Renal pelvis (tissue), 4 donors: ENCODE measurements around the gene STARD10. TPM values are rescaled to one million over a fixed set of nuclear protein-coding genes. Genes with fewer than 3 reads are reported as not detected.

ENCODE experiments used
- DNase-seq: peaks from one replicate; pipeline ENCODE4 v3.0.0-alpha.2; 2013
- polyA plus RNA-seq, 3 donors: library from polyadenylated mRNA; unstranded; fragments of 120-200 nt; gene quantifications; one replicate each; pipeline ENCODE4 v1.2.1, GENCODE V29; 2013; ENCODE audit not compliant: insufficient read length in 3 of 3

STARD10 gene
- polyA plus RNA-seq, 3 donors = 69.0 to 78.2 (median 77.4) TPM

- no peak for DNase-seq
Measured at GRCh38 chr11:72750086-72750485, 43.8 kb downstream of the STARD10 start.

- no peak for DNase-seq
Measured at GRCh38 chr11:72747289-72747855, 46.5 kb downstream of the STARD10 start.

GRCh38 chr11:72746821-72747220 is 47.0 kb downstream of the STARD10 start:
- no peak for DNase-seq

DNA sequence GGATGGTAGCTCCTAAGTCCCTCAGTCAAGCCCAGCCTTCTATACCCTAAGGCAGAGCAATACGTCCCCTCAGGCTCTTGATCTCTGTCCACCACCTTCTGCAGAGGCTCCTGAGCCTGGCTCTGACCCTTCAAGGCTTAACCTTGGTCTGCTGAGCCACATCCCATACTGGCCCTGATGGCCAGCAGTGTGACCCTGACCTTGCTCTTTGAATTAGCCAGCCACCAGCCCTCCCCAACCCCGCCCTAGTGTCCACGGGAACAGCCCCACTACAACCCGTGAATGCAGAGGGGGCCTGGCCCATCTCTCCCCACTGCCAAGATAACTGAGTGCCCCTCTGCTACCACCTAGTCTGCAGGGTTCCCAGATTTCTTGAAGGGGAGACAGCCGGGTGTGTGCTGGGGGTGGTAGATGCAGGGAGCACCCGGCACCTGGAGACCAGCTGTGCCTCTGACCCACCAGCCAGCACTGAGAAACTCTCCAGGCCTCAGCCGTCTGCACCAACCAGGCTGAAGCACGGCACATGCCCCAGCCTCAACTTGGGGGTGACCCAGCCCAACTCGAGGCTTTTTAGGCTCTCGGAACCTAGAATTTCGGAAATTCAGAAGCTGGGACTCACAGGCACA is 47.8 kb downstream of the STARD10 start:
- no peak for DNase-seq

GRCh38 chr11:72745511-72745910 is 48.3 kb downstream of the STARD10 start:
- DNase-seq = no peak

DNA sequence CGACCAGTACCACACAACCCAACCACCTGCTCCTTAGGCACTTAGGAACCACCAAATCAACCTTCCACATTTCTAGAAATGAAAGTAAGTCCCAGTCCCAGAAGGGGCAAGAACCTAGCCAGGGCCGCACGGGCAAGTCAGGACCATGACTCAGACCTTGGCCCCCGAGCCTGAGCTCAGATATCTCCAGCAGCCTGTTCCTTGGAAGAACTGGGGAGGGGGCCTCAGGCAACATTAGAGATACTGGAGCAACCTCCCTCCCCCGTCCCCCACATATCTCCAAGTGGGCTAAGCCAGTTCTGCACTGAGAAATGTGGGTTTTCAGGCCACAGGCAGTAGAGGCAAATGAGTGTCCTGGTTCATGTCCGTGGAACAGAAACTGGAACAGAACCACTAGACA is 49.4 kb downstream of the STARD10 start:
- no peak for DNase-seq

GRCh38 chr11:72743321-72744221 is 50.3 kb downstream of the STARD10 start:
- DNase-seq = no peak

DNA sequence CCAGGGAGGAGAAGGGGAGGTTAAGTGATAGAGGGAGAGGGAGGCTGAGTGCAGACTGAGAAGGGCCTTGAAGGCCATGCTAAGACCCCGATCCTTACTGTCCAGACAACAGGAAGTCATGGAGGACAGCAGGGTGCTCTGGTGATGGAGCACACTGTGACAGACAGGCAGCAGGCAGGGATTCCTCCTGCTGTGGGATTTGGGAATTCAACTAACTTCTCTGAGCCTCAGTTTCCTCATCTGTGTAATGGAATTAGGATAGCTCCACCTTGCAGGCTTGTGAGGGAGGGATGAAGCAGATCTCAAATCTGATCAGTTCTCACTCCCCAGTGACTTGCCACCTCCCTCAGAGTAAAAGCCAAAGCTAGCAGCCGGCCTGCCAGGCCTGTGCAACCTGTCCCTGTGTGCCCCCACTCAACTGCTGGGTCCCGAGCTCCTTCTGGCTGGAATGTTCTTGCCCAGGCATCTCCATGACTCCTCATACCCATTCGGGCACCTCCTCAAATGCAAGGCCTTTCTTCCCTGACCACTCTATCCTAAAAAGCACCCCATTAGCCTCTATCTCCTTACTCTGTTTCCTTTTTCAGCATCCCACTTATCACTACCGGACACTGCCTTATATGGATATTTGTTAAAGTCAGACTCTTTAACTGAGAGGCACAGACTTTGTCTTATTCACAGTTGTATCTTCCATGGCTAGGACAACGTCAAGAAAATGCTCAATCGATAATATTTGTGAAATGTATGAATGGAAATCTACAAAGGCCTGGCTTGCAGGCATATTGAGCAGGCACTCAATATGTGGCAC is 51.1 kb downstream of the STARD10 start:
- DNase-seq = no peak

DNA sequence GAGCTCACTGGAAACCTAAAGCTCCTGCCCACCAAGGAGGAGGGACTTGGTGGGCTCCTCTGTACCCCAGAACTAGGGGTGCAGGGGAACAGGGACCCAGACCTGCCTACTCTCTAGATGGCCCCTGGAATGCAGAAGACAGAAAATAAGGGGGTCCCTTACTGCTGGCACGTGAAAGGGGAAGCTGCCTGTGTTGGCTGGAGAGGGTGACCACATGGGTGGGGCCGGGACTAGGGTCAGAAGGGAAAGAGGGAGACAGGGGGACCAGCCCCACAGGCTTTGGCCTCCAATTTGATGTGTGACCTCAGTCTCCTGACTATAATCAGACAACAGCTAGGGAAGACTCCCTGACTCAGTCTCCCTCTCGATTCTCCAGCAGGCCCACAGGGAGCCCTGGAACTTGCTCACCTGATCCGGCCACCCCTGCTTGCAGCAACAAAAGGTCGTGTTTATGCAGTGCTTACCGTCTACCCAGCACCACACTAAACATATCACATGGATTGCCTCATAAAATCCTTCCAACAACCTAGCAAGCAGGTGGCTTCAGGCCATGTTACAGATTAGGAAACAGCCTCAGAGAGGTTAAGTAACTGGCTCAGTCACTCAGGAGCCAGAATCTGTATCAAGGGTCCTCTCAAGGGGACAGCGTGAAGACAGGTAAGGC is 51.9 kb downstream of the STARD10 start:
- DNase-seq = no peak

DNA sequence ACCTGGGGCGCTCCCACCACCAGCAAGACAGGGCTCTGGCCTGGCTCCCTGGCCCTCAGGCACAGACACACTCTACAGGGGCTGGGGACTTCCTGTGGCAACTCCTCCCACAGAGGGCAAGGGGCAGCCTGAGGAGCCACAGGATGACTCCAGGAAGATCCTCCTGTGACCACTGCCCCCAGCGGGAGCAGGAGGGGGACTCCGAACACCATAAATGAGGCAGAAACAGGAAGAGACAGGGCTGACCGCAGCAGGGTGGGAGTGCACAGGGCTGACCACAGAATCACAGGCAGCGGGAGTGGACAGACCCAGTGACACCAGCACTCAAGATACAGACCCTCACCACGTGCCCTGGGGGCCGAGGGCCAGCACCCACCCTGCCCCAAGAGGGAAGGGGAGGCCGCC is 52.4 kb downstream of the STARD10 start:
- peak; percentile 28 for DNase-seq

DNA sequence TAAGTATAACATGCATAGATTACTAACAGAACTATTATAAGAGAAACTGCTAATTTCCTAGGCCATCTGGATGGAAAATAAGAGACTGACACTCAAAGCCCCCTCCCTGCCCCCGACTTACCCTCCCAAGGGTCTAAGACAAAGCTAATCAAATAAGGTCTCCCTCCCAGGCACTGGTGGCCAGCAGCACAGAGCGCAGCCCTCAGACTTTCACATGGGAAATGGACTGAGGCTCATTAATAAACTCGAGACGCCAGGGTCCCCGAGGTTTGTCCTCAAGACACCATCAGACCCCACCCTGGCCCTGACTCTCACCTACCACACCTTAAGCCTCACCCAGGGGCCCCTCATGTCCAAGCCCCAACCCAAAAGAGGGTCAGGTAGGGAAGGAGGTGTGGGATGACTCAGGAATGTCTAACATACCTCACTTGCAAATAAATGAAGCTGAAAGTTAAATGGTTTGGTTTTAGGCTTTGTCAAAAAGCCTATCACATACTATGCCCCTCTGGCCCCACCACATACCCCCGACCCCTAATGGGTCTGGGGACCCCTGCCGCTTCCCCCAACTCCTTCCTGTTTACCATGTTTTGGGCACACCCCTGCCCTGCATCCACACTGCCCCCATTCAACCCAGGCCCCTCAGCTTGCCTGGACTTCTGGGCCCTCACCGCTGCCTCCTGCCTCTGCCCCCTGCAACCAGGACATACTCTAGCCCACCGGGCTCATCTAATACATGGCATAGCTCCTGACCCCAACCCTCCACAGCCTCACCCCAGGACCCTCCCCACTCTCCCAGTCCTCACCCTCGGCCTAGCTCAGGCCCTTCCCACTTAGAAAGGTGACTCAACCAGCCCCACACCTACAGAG is 53.1 kb downstream of the STARD10 start:
- no peak for DNase-seq

DNA sequence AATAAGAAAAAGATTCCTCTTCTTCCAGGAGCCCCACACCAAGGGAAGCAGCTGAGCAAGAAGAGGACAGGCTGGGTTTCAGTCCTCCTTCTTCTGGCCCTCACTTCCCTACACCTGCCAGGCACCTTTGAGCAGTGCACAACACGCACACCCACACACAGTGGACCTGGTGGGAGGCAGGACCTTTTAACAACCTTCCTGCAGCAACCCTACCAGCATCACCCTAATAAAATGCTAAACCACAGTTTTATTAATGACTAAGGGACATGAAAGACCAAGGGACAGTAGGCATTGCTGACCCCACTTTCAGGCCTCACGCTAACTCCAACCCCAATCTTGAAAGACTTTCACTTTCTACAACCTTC is 53.8 kb downstream of the STARD10 start:
- DNase-seq = no peak

DNA sequence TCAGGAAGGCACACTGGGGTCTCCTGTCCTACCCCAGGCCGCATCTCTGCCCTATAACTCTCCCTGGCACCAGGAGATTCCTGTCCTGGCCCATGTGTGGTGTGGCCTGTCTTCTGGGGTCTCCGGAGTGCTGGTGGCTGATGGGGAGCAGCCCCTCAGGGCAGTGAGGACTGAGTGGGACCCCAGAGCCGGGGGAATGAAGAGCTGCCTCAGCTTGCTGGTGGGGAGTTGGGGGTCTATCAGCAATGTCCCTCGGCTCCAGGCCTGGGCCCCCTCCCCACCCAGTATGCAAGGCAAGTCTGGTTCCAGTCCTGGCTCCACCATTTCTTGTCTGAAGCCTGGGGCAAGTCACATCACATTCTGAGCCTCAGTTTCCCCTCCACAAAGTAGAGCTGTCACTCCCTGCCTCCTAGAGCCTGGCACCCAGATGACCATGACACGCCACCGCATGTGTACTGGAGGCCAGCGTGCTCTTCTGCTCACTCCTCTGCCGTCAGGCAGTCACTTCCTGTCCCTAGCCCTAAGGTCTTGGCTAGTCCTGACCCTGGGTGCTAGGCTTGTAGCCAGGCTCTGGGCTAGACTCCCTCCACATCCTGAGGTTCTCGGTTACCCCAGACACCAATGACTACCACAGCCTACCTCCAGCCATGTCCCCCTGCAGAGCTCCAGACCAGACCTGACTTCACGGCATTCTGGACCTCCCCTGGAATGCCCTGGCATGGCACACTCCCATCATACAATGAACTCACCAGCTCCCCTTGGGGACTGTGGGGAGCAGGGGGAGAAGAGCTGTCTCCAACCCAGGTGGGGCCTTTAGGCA is 54.4 kb downstream of the STARD10 start:
- DNase-seq = no peak

GRCh38 chr11:72738199-72739141 is 55.4 kb downstream of the STARD10 start:
- no peak for DNase-seq

DNA sequence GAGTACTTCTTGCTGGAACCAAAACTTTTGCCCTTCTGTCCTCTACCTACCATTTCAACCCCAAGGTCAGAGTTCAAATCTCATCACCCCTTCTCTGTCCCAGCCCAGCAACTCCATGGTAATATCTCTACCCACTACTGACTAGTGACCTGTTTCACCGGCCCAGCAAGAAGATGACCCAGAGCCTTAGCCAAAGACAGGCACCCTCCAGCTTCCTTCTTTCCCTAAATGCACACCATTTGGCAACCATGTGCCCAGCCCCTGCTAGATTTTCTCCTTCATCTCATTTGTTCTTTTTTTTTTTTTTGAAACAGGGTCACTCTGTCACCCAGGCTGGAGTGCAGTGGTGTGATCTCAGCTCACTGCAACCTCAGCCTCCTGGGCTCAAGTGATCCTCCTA is 56.5 kb downstream of the STARD10 start:
- DNase-seq = no peak

DNA sequence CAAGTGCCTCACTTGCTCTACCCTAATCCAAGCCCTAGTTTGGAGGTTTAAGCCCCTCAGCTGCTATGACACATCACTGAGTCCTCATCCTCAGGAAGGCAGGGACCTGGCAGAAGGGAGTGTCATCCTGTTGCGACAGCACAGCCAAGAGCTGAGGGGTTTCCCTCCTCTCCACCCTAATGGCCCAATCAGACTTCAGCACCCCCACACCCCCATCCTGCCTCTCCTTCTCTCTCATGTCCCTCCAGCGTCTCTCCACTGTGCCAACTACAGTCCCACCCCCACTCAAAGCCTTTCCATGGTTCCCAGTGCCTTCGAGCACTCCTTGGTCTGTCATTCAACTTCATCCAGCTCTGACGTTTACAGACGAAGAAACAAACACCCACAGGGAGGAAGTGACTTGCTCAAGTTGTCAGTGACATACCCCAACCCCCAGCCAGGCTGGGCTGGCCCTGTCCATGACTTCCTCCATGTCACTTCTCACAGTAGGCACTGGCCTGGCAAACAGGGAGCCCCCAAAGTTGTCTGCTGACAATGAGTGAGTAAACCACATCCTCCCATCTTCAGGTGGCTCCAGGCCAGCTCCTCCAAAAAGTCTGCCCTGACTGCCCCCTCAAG is 57.3 kb downstream of the STARD10 start:
- no peak for DNase-seq

- DNase-seq = no peak
Measured at GRCh38 chr11:72735495-72736027, 58.3 kb downstream of the STARD10 start.

GRCh38 chr11:72732329-72732728 is 61.5 kb downstream of the STARD10 start:
- no peak for DNase-seq
